GM12801 (cell line): ENCODE measurements around the gene THAP4.

Source experiments
- CTCF ChIP-seq: IDR thresholded peaks from one replicate; pipeline ENCODE4 v1.5.1; 2011; ENCODE audit warnings: control low read depth; ENCODE audit not compliant: insufficient read length; ENCODE audit errors: extremely low read depth

The THAP4 gene

GRCh38 chr2:241602720-241603119, 34.2 kb downstream of the THAP4 start:
- TF ChIP-seq CTCF = no peak

- no peak for TF ChIP-seq CTCF
Measured at GRCh38 chr2:241601841-241602240, 35.1 kb downstream of the THAP4 start.

GRCh38 chr2:241599615-241600014, 37.3 kb downstream of the THAP4 start:
- TF ChIP-seq CTCF = no peak

- no peak for TF ChIP-seq CTCF
Measured at GRCh38 chr2:241598487-241598886, 38.5 kb downstream of the THAP4 start.

- TF ChIP-seq CTCF = no peak
Measured at GRCh38 chr2:241598061-241598460, 38.9 kb downstream of the THAP4 start.

GRCh38 chr2:241597561-241597960, 39.4 kb downstream of the THAP4 start:
- TF ChIP-seq CTCF = no peak

GRCh38 chr2:241595600-241596140, 41.3 kb downstream of the THAP4 start:
- no peak for TF ChIP-seq CTCF
